Ovary (tissue), 9 donors: ENCODE results near the gene NLGN1. TPM values are rescaled to one million over a fixed set of nuclear protein-coding genes. Genes with fewer than 3 reads are reported as not detected.

ENCODE experiments used
- DNase-seq, 5 donors: peaks; one replicate each; pipeline ENCODE4 v3.0.0-alpha.2; 2019 to 2020
- H3K27ac ChIP-seq, 2 donors: fragments of 200-600 bp; one replicate each; pipeline versions ENCODE4 v1.5.1 to v1.8.0; 2019 to 2022
- H3K27me3 ChIP-seq: fragments of 200-600 bp; one replicate; pipeline ENCODE4 v1.8.0; 2022
- H3K36me3 ChIP-seq: fragments of 200-600 bp; sonication (generic); one replicate; pipeline ENCODE4 v1.5.1; 2019
- H3K4me1 ChIP-seq: one replicate; pipeline ENCODE4 v1.8.1; 2013; ENCODE audit warnings: mild to moderate bottlenecking, moderate library complexity; ENCODE audit not compliant: insufficient read depth
- H3K4me3 ChIP-seq: fragments of 200-600 bp; sonication (generic); one replicate; pipeline ENCODE4 v1.5.1; 2017
- H3K9me3 ChIP-seq, 2 donors: fragments of 200-600 bp in 1 of 2; sonication (generic) in 1 of 2; one replicate each; pipeline versions ENCODE4 v1.5.1 to v1.8.1; 2013 to 2019; ENCODE audit warnings: mild to moderate bottlenecking in 1 of 2, moderate library complexity in 1 of 2
- CTCF ChIP-seq, 3 donors: fragments of 450-650 bp in 2 of 3; fragments of 200-600 bp in 1 of 3; IDR thresholded peaks; one replicate each; pipeline versions ENCODE4 v1.5.1 to v1.8.0; 2016 to 2022; ENCODE audit warnings: antibody characterized with exemption in 3 of 3, mild to moderate bottlenecking in 1 of 3
- EP300 ChIP-seq: sonication (generic); formaldehyde crosslinking; IDR thresholded peaks from one replicate; pipeline ENCODE4 v1.6.1; 2017; ENCODE audit warnings: antibody characterized with exemption
- POLR2A ChIP-seq: fragments of 450-650 bp; IDR thresholded peaks from one replicate; pipeline ENCODE4 v1.6.1; 2017; ENCODE audit warnings: antibody characterized with exemption, mild to moderate bottlenecking, moderate library complexity
- WGBS, 3 donors: extraction: QIAGEN DNeasy Blood & Tissue Kit in 1 of 3; methylation state at CpG; one replicate each; pipeline versions ENCODE4 v1.1.5 to v1.1.7; 2013 to 2017; 5-methylcytosine and 5-hydroxymethylcytosine counted together
- intact Hi-C, 4 donors: fragments of 100-400 bp; cut with DNase I; formaldehyde crosslinking; loops; one replicate each; pipeline versions ENCODE4 v1.11.0 to v1.15.1; 2022 to 2023
- polyA plus RNA-seq, 2 donors: library from polyadenylated mRNA; stranded (reverse); fragments of 200-250 nt in 1 of 2; fragments of 350-450 nt in 1 of 2; fragmentation: Illumina TruSeq in 1 of 2; extraction: RNeasy Lipid Tissue Mini Kit (QIAGEN cat#74804) in 1 of 2; gene quantifications; one replicate each; pipeline ENCODE4 v1.2.3, GENCODE V29; 2013 to 2014
- total RNA-seq, 7 donors: library from RNA; depleted of rRNA in 2 of 7; stranded (reverse); fragments of >200 nt in 2 of 7; fragmentation: NEBNext Ultra II Directional in 3 of 7; extraction: Animal tissue kit (Norgen Biotek cat#: 25700) in 3 of 7; gene quantifications; one replicate each; pipeline versions ENCODE4 v1.1.0 to v1.2.4, GENCODE V29; 2016 to 2023
- donor health status: DM: no; HTN: no; CAD: no; lungs with moderate emphysema.
- donor health status: DM: no; HTN: no; CAD: no.
- donor health status: Bipolar disorder and iron deficiency.
- donor health status: DM: yes; HTN: yes; CAD: no.
- donor health status: DM: no; HTN: no; CAD: no.
- donor health status: DM: yes; HTN: yes; CAD: no.

Gene NLGN1
- total and polyA plus RNA-seq, 9 donors = 1.2 to 7.7 (median 4.6) TPM

GRCh38 chr3:173774294-173774693 lies 376.8 kb downstream of the NLGN1 start:
- Histone ChIP-seq H3K36me3 (no peaks in the 10 kb centered on the region), H3K4me1 (no peaks in the 10 kb centered on the region), H3K4me3 (no peak overlapping the region), H3K9me3 (no peaks in the 10 kb centered on the region), H3K27me3 (no peaks in the 10 kb centered on the region), H3K27ac (no peak overlapping the region)
- intact Hi-C loops = no loop called here
- DNase-seq = no peak
- no peak for TF ChIP-seq POLR2A
- TF ChIP-seq CTCF (IDR thresholded peaks at IDR 0.05) = no peak
- no peak for TF ChIP-seq EP300

- Histone ChIP-seq H3K27me3 (no peaks in the 10 kb centered on the region), H3K9me3 (no peaks in the 10 kb centered on the region), H3K4me1 (no peaks in the 10 kb centered on the region), H3K36me3 (no peaks in the 10 kb centered on the region), H3K4me3 (no peak overlapping the region), H3K27ac (no peak overlapping the region)
- no peak for DNase-seq
- TF ChIP-seq EP300 = no peak
- TF ChIP-seq POLR2A = no peak
- TF ChIP-seq CTCF (IDR thresholded peaks at IDR 0.05) = no peak
- WGBS, 3 donors = 90 to 95% (median 95%) methylated on average over 2 of the region's 2 CpGs
- intact Hi-C loops = no loop called here
Observed at GRCh38 chr3:173778251-173778650, 380.7 kb downstream of the NLGN1 start.

- WGBS, 3 donors = 92 to 96% (median 93%) methylated on average over 3 of the region's 3 CpGs
Observed at GRCh38 chr3:173780067-173780466, 382.5 kb downstream of the NLGN1 start.

GRCh38 chr3:173785004-173785403 lies 387.5 kb downstream of the NLGN1 start:
- Histone ChIP-seq H3K27me3 (no peaks in the 10 kb centered on the region), H3K36me3 (no peaks in the 10 kb centered on the region), H3K4me1 (no peaks in the 10 kb centered on the region), H3K9me3 (no peaks in the 10 kb centered on the region), H3K4me3 (no peak overlapping the region), H3K27ac (no peak overlapping the region)
- intact Hi-C loops = no loop called here
- WGBS, 3 donors = 73 to 82% (median 82%) methylated on average over 3 of the region's 3 CpGs
- no peak for DNase-seq
- no peak for TF ChIP-seq EP300
- no peak for TF ChIP-seq CTCF (IDR thresholded peaks at IDR 0.05)
- TF ChIP-seq POLR2A = no peak

More at GRCh38 chr3:173780067-173780466, 382.5 kb downstream of the NLGN1 start:
- H3K4me1 ChIP-seq = no peaks in the 10 kb centered on the region
- H3K9me3 ChIP-seq = no peaks in the 10 kb centered on the region
- no peak overlapping the region for H3K4me3 ChIP-seq
- intact Hi-C loops = no loop called here
- no peak for TF ChIP-seq POLR2A
- no peak for TF ChIP-seq CTCF (IDR thresholded peaks at IDR 0.05)
- no peak for TF ChIP-seq EP300
- no peaks in the 10 kb centered on the region for H3K36me3 ChIP-seq
- no peak overlapping the region for H3K27ac ChIP-seq
- no peaks in the 10 kb centered on the region for H3K27me3 ChIP-seq
- no peak for DNase-seq
